ENCODE measurements around the gene ZNF133.
"Not testable (repeated sequence)": the region's sequence is repeated elsewhere in the genome, so short reads cannot be mapped to it uniquely, and the experiment has no call there.

The ZNF133 gene

GRCh38 chr20:18284805-18285533 lies 3.4 kb upstream of the ZNF133 start:
- no peak for DNase-seq (ENCODE audit: low read depth, low spot score)

GRCh38 chr20:18287546-18287914 lies 797 bp upstream of the ZNF133 start:
- DNase-seq (ENCODE audit: low read depth, low spot score), result no peak

DNA sequence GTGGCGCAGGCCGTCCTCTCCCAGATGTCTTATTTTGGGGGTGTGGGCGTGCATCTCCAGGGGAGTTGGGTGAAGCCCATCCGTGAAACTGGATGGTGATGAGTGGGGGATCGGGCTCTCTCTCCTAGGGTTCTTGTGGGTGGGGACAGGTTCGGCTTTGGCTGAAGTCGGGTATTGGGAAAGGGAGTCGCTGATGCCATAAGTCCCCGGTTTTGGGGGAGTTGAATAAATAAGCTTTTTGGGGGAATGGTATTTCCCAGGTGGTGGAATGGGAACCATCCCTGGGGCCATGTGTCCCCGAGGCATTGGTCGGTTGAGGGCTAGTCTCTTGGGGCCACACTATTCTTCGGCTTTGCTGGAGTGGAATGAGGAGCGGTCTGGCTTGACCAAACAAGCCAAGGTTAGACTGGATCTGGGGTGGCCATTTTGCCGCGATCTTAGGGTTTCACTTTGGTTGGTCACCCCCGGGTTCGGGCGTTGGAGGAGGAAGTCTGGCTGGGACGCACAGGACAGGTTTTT lies 481 bp downstream of the ZNF133 start:
- DNase-seq (ENCODE audit: low read depth, low spot score), result peak; percentile 32

GRCh38 chr20:18289306-18289705 lies 979 bp downstream of the ZNF133 start:
- no peak for DNase-seq (ENCODE audit: low read depth, low spot score)

DNA sequence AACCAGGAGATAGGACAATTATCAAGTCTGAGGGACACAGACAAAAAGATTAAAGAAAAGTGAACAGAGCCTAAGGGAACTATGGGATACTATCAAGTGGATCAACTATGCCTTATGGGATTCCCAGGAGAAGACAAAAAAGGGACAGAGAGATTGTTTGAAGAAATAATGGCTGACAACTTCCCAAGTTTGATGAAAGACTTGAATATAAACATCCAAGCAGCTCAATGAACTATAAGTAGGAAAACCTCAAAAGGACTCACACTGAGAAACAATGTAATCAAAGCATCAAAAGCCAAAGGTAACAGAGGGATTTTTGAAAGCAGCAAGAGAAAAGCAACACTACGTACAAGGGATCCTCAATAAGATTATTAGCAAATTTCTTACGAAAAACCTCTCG lies 11.0 kb downstream of the ZNF133 start:
- no peak for DNase-seq (ENCODE audit: low read depth, low spot score)

GRCh38 chr20:18304618-18305017 lies 16.3 kb downstream of the ZNF133 start:
- no peak for DNase-seq (ENCODE audit: low read depth, low spot score)

DNA sequence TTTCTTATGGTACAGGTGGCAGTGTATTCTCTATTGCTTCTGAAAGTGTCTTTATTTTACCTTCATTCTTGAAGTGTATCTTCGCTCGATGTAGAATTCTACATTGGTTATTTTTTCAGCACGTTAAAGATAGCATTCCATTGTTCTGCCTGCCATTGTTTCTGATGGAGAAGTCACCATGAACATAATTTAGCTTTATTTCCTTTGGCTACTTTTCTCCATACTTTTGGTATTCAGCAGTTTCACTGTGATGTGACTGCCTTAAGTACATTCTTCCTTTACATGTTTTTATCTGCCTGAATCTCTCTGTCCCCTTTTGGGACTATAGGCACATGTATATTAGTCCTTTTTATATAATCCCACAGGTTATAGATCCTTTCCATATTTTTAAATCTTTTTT lies 19.0 kb downstream of the ZNF133 start:
- no peak for DNase-seq (ENCODE audit: low read depth, low spot score)

- no peak for DNase-seq (ENCODE audit: low read depth, low spot score)
These were observed 21.7 kb downstream of the ZNF133 start for GRCh38 chr20:18310051-18310450.

DNA sequence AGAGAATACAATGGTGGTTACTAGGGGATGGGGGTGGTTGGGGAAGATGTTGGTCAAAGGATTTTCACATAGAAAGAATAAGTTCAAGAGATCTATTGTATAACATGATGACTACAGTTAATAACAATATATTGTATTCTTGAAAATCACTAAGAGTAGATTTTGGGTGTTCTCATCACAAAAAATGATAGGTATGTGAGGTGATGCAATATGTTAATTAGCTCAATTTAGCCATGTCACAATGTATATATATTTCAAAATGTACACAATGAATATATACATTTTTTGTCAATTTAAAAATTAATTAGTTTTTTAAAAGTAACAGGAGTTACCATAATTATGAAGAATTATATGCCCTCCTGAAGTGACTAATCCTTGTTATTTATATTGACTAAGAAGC lies 22.3 kb downstream of the ZNF133 start:
- DNase-seq (ENCODE audit: low read depth, low spot score), result no peak

- no peak for DNase-seq (ENCODE audit: low read depth, low spot score)
These were observed 24.4 kb downstream of the ZNF133 start for GRCh38 chr20:18312723-18313122.

DNA sequence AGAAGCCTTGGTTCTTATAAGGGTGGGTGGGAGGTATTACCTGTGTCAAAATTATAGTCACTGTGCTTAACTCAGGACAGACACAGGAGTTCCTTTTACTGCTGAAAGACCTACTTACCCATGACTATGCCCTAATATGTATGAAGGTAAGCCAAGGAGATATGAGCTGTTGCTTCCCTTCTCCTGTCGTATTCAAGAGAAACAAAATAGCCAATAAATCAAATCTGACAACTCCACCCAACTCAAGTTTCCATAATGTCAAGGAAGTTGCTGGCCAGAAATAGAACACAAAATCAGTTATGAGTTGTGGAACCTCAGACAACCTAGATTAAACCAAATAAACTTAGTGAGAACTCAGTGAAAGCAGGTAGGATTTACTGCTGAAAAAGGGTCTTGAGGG lies 25.1 kb downstream of the ZNF133 start:
- DNase-seq (ENCODE audit: low read depth, low spot score), result no peak

DNA sequence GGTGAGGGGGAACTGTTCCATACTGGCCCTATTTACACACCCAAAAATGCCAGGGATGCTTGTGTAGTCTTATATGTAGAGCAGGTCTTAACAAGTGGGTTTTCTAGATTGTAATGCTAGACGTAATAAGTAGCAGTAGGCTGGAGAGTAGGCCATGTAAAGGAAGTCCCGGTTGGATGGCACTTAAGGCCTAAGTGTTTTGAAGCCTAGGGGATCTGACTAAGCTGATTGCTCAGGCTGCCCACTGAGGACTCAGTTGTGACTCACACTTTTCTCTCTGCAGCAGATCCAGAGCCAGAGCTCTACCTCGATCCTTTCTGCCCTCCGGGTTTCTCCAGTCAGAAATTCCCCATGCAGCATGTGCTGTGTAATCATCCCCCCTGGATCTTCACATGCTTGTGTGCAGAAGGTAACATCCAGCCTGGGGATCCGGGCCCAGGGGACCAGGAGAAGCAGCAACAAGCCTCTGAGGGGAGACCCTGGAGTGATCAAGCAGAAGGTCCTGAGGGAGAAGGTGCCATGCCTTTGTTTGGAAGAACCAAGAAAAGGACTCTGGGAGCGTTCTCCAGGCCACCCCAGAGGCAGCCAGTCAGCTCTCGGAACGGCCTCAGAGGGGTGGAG lies 26.6 kb downstream of the ZNF133 start:
- DNase-seq (ENCODE audit: low read depth, low spot score), result no peak

DNA sequence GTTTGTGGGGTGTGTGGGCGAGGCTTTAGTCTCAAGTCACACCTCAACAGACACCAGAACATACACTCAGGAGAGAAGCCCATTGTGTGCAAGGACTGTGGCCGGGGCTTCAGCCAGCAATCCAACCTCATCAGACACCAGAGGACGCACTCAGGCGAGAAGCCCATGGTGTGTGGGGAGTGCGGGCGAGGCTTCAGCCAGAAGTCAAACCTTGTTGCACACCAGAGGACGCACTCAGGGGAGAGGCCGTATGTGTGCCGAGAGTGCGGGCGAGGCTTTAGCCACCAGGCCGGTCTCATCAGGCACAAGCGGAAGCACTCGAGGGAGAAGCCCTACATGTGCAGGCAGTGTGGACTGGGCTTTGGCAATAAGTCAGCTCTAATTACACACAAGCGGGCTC lies 27.8 kb downstream of the ZNF133 start:
- DNase-seq (ENCODE audit: low read depth, low spot score), result no peak

- no peak for DNase-seq (ENCODE audit: low read depth, low spot score)
These were observed 33.0 kb downstream of the ZNF133 start for GRCh38 chr20:18321316-18321715.

DNA sequence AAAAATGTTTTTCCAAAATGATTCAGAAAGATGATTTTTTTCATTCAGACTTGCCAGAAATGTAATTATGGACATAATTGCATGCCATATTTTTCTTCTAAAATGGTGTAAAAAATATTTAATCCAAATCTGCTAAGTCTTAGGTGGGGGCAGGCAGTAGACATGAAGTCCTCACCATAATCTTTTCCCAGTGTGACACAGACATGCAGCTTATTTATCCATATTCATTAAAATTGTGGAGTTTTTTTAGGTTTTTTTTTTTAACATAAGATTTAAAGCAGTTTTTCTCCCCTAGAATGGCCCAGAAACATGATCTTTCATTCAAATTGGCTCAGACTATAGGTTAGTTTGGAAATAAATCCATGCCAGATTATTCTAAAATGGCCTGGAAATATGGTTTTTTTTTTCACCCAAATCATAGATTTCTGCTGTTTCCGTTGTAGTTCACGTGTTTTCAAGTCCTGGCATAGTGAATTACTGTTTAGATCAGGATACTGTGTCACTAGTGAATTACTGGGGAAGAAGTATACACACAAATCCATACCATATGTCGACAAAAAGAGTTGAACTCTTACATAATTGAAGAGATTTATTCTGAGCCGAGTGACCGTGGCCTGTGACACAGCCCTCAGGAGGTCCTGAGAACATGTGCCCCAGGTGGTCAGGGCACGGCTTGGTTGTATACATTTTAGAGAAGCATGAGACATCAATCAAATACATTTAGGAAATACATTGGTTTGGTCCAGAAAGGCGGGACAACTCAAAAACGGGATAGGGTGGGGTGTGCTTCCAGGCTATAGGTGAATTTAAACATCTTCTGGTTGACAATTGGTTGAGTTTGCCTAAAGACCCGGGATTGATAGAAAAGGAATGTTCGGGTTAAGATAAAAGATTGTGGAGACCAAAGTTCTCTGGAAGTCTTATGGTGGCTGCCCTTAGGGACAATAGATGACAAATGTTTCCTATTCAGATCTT lies 33.9 kb downstream of the ZNF133 start:
- DNase-seq (ENCODE audit: low read depth, low spot score), result peak; percentile 6

GRCh38 chr20:18323705-18324104 lies 35.4 kb downstream of the ZNF133 start:
- DNase-seq (ENCODE audit: low read depth, low spot score), result peak; percentile 58

DNA sequence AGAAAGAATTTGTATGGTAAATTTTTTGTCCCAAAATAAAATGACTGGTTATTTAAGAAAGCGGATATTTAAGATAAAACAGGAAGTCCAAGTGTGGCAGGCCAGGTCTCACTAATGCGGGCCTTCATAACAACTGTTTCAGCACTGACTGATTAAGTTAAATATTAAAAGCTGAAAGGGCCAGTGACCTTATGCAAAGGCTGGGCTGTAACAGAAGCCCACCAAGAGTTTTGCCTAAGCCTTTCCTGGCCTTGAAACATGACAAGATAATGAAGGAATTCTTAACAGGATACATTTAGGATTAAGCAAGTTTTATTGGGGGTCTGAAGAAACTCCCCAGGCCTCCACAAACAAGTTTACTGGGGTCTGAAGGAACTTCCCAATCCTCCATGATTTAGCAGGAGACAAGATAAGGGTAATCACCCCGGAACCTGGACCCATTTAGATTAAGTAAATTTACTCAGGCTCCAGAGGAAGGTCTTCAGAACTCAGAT lies 36.3 kb downstream of the ZNF133 start:
- DNase-seq (ENCODE audit: low read depth, low spot score), result peak; percentile 29

- no peak for DNase-seq (ENCODE audit: low read depth, low spot score)
These were observed 38.7 kb downstream of the ZNF133 start for GRCh38 chr20:18326990-18327389.

GRCh38 chr20:18331694-18332093 lies 43.4 kb downstream of the ZNF133 start:
- DNase-seq (ENCODE audit: low read depth, low spot score), result no peak

DNA sequence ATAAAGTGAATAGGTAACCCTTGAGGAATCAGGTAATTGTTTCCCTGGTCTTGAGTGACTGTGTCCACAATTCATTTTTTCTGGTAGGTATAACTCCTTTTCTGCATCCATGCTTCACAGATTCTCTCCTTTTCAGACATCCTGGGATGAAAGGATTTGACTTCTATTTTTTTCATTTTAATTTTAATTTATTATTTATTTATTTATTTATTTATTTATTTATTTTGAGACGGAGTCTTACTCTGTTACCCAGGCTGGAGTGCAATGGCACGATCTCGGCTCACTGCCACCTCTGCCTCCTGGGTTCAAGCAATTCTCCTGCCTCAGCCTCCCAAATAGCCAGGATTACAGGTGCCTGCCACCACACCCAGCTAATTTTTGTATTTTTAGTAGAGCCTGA lies 61.4 kb downstream of the ZNF133 start:
- not testable (repeated sequence) for DNase-seq (ENCODE audit: low read depth, low spot score)

DNA sequence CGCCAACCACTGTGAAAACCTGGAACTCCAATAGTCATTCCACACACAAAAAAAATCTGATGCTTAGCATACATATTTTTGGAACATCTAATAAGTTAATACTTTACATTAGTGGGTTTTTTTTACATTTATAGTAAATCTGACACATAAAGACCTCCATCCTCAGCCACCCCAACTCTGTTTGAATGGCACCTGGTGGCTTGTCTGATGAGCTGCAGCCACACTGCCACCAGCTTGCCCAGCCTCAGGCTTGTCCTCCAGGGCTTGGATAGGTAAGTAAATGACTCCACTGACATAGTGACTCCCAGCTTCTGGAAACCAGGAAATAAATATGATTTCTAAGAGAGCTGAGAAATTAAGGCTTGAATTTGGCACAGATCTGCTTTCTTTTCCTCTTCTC lies 71.5 kb downstream of the ZNF133 start:
- no peak for DNase-seq (ENCODE audit: low read depth, low spot score)

- DNase-seq (ENCODE audit: low read depth, low spot score), result peak; percentile 17
These were observed 72.3 kb downstream of the ZNF133 start for GRCh38 chr20:18360635-18361034.

Data from ELF-1 (cell line).